ENCODE data around the gene SUN1.

DNA sequence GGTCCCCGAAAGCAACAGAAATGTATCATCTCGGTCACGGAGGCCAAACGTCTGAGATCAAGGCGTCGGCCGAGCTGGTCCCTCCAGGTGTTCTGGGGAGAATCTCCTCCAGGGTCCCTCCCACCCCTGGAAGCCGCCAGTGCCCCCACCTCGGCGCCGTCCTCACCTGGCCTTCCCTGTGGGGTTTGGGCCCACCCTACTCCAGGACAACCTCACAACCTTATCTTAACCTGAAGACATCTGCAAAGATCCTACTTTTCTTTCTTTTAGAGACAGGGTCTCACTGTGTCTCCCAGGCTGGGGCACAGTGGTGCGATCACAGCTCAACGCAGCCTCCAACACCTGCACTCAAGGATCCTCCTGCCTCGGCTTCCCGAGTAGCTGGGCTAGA lies 88.8 kb downstream of the SUN1 start:
- TF ChIP-seq ZFP3 (CRISPR knock-in tag; IDR thresholded peaks at IDR 0.05) (no peak), BACH2 (CRISPR knock-in tag; IDR thresholded peaks at IDR 0.05; ENCODE audit: borderline replicate concordance) (no peak), ESRRG (CRISPR knock-in tag; IDR thresholded peaks at IDR 0.05) (no peak)
- TF ChIP-seq, protein P1, sequence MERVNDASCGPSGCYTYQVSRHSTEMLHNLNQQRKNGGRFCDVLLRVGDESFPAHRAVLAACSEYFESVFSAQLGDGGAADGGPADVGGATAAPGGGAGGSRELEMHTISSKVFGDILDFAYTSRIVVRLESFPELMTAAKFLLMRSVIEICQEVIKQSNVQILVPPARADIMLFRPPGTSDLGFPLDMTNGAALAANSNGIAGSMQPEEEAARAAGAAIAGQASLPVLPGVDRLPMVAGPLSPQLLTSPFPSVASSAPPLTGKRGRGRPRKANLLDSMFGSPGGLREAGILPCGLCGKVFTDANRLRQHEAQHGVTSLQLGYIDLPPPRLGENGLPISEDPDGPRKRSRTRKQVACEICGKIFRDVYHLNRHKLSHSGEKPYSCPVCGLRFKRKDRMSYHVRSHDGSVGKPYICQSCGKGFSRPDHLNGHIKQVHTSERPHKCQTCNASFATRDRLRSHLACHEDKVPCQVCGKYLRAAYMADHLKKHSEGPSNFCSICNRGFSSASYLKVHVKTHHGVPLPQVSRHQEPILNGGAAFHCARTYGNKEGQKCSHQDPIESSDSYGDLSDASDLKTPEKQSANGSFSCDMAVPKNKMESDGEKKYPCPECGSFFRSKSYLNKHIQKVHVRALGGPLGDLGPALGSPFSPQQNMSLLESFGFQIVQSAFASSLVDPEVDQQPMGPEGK (CRISPR knock-in tag; IDR thresholded peaks at IDR 0.05; ENCODE audit: borderline replicate concordance) = no peak
- TF ChIP-seq, protein P2, sequence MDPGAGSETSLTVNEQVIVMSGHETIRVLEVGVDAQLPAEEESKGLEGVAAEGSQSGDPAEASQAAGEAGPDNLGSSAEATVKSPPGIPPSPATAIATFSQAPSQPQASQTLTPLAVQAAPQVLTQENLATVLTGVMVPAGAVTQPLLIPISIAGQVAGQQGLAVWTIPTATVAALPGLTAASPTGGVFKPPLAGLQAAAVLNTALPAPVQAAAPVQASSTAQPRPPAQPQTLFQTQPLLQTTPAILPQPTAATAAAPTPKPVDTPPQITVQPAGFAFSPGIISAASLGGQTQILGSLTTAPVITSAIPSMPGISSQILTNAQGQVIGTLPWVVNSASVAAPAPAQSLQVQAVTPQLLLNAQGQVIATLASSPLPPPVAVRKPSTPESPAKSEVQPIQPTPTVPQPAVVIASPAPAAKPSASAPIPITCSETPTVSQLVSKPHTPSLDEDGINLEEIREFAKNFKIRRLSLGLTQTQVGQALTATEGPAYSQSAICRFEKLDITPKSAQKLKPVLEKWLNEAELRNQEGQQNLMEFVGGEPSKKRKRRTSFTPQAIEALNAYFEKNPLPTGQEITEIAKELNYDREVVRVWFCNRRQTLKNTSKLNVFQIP (CRISPR knock-in tag; IDR thresholded peaks at IDR 0.05; ENCODE audit: borderline replicate concordance, low read depth) = no peak
- TF ChIP-seq, protein P3, sequence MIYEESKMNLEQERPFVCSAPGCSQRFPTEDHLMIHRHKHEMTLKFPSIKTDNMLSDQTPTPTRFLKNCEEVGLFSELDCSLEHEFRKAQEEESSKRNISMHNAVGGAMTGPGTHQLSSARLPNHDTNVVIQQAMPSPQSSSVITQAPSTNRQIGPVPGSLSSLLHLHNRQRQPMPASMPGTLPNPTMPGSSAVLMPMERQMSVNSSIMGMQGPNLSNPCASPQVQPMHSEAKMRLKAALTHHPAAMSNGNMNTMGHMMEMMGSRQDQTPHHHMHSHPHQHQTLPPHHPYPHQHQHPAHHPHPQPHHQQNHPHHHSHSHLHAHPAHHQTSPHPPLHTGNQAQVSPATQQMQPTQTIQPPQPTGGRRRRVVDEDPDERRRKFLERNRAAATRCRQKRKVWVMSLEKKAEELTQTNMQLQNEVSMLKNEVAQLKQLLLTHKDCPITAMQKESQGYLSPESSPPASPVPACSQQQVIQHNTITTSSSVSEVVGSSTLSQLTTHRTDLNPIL (CRISPR knock-in tag; IDR thresholded peaks at IDR 0.05; ENCODE audit: low read depth) = no peak

All from SK-N-SH treated with all-trans-retinoic acid at 6 μM for 48 hours (cell line).